HEK293 (cell line): ENCODE data around the gene RFNG.

Experiments
- CTCF ChIA-PET: fragments of 350-600 bp; formaldehyde crosslinking; extraction: SDS; loops from one replicate; lab custom pipeline; 2021; ENCODE audit warnings: antibody characterized with exemption; lab: Yijun Ruan, JAX
- POLR2A ChIA-PET: fragments of 300-600 bp; formaldehyde crosslinking; extraction: SDS; loops from one replicate; lab custom pipeline; 2020; ENCODE audit warnings: antibody characterized with exemption, inconsistent platforms; lab: Yijun Ruan, JAX
- H3K27ac ChIP-seq: fragments of 200-500 bp; sonication (Bioruptor generic); 2 replicates; pipeline ENCODE4 v1.5.1; 2014; ENCODE audit warnings: low read depth, low read length, control low read depth, inconsistent platforms; ENCODE audit errors: extremely low read depth
- H3K36me3 ChIP-seq, 2 experiments: fragments of 200-500 bp in 1 of 2; sonication (Bioruptor generic) in 1 of 2; 1 replicate in 1 of 2; 2 replicates in 1 of 2; pipeline ENCODE4 v1.5.1; 2014 to 2017; ENCODE audit warnings: inconsistent platforms in 2 of 2, low read length in 2 of 2; ENCODE audit not compliant: control insufficient read depth in 2 of 2, insufficient read depth in 1 of 2
- H3K4me1 ChIP-seq: fragments of 200-500 bp; sonication (Bioruptor generic); 2 replicates; pipeline ENCODE4 v1.5.1; 2014; ENCODE audit warnings: mild to moderate bottlenecking, low read length, inconsistent platforms; ENCODE audit not compliant: control insufficient read depth, insufficient read depth
- H3K4me3 ChIP-seq: 2 replicates; pipeline ENCODE4 v1.5.1; 2011; ENCODE audit warnings: low read depth, mild to moderate bottlenecking, control low read depth, low read length, moderate library complexity
- H3K9me3 ChIP-seq: fragments of 200-500 bp; sonication (Bioruptor generic); 2 replicates; pipeline ENCODE4 v1.5.1; 2014; ENCODE audit warnings: low read depth, low read length, inconsistent platforms; ENCODE audit not compliant: control insufficient read depth, insufficient read depth
- GLIS2 ChIP-seq: fragments of 450-650 bp; formaldehyde crosslinking; IDR thresholded peaks from 2 replicates; pipeline ENCODE4 v1.5.1; 2016; ENCODE audit warnings: missing biosample characterization, missing genetic modification characterization
- KLF8 ChIP-seq: fragments of 450-650 bp; formaldehyde crosslinking; IDR thresholded peaks from 2 replicates; pipeline ENCODE4 v1.5.1; 2016; ENCODE audit warnings: missing biosample characterization, missing genetic modification characterization
- ZFP37 ChIP-seq: fragments of 450-650 bp; formaldehyde crosslinking; IDR thresholded peaks from 2 replicates; pipeline ENCODE4 v1.5.1; 2016; ENCODE audit warnings: missing biosample characterization, missing genetic modification characterization
- ZNF146 ChIP-seq: fragments of 450-650 bp; formaldehyde crosslinking; IDR thresholded peaks from 2 replicates; pipeline ENCODE4 v1.5.1; 2016; ENCODE audit warnings: missing biosample characterization, missing genetic modification characterization
- ZNF324 ChIP-seq: fragments of 450-650 bp; formaldehyde crosslinking; IDR thresholded peaks from 2 replicates; pipeline ENCODE4 v1.5.1; 2016; ENCODE audit warnings: missing biosample characterization, missing genetic modification characterization
- ZNF514 ChIP-seq: fragments of 450-650 bp; formaldehyde crosslinking; IDR thresholded peaks from 2 replicates; pipeline ENCODE4 v1.5.1; 2016; ENCODE audit warnings: missing biosample characterization, missing genetic modification characterization
- TF ChIP-seq, protein P1 (sequence below): fragments of 450-650 bp; formaldehyde crosslinking; IDR thresholded peaks from 2 replicates; pipeline ENCODE4 v1.5.1; 2016; ENCODE audit warnings: missing biosample characterization, missing genetic modification characterization
- TF ChIP-seq, protein P2 (sequence below): fragments of 450-650 bp; formaldehyde crosslinking; IDR thresholded peaks from 2 replicates; pipeline ENCODE4 v1.5.1; 2016; ENCODE audit warnings: missing biosample characterization, missing genetic modification characterization
- TF ChIP-seq, protein P3 (sequence below): fragments of 450-650 bp; formaldehyde crosslinking; IDR thresholded peaks from 2 replicates; pipeline ENCODE4 v1.5.1; 2016; ENCODE audit warnings: missing biosample characterization, missing genetic modification characterization

RFNG gene

DNA sequence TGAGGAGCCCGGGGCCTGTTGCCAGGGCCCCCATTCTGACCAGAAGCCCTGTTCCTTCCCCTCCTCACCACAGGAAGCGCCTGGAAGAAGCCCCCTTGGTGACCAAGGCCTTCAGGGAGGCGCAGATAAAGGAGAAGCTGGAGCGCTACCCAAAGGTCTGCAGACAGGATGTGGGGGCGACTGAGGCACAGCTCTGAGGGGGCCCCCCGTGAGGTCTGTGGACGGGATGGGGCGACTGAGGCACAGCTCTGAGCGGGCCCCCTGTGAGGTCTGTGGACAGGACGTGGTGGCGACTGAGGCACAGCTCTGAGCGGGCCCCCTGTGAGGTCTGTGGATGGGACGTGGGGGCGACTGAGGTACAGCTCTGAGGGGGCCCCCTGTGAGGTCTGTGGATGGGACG, 42.2 kb downstream of the RFNG start:
- no peaks in the 10 kb centered on the region for H3K4me1 ChIP-seq
- H3K9me3 ChIP-seq: no peaks in the 10 kb centered on the region
- ChIA-PET POLR2A (interaction anchor here (1.6 kb wide), 1 partner anchor 13 kb away, joined by 3 read pairs; the partner anchor contains the start of genes CENPX and LRRC45), CTCF (interaction anchor here (1.2 to 4.7 kb wide), 2 partner anchors 11 to 50 kb away, joined by 4 to 30 read pairs; no protein-coding TSS in a partner anchor)
- peaks cover 0 to 5% of the 10 kb centered on the region in 2 experiments; a peak in 1 of 3 replicates for H3K36me3 ChIP-seq
- no peak overlapping the region for H3K4me3 ChIP-seq
- no peak for TF ChIP-seq ZNF514 (tag by site-specific recombination)
- TF ChIP-seq, protein P1, sequence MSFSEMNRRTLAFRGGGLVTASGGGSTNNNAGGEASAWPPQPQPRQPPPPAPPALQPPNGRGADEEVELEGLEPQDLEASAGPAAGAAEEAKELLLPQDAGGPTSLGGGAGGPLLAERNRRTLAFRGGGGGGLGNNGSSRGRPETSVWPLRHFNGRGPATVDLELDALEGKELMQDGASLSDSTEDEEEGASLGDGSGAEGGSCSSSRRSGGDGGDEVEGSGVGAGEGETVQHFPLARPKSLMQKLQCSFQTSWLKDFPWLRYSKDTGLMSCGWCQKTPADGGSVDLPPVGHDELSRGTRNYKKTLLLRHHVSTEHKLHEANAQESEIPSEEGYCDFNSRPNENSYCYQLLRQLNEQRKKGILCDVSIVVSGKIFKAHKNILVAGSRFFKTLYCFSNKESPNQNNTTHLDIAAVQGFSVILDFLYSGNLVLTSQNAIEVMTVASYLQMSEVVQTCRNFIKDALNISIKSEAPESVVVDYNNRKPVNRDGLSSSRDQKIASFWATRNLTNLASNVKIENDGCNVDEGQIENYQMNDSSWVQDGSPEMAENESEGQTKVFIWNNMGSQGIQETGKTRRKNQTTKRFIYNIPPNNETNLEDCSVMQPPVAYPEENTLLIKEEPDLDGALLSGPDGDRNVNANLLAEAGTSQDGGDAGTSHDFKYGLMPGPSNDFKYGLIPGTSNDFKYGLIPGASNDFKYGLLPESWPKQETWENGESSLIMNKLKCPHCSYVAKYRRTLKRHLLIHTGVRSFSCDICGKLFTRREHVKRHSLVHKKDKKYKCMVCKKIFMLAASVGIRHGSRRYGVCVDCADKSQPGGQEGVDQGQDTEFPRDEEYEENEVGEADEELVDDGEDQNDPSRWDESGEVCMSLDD (tag by site-specific recombination): no peak
- no peak overlapping the region for H3K27ac ChIP-seq

DNA sequence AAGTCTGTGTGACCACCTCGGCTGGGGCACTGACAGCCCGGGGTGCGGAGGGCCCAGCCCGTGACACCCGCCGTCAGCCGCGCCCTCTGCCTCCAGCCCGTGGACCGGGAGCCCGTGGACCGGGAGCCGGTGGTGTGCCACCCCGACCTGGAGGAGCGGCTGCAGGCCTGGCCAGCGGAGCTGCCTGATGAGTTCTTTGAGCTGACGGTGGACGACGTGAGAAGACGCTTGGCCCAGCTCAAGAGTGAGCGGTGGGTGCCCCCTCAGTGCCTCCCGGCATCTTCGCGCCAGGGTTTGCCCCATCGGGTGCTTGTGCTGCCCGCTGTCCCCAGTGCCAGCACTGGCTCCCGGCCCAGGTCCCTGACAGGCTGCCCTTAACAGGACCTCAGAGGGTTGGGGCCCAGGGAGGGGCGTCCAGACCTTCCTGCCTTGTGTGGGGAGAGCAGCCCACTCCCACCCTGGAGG, 42.6 kb downstream of the RFNG start:
- TF ChIP-seq ZNF324 (tag by site-specific recombination) (no peak), ZNF146 (tag by site-specific recombination) (no peak), KLF8 (tag by site-specific recombination) (0 out of 2 replicates have a peak, but pooled peaks have one; percentile 1)
- TF ChIP-seq, protein P2, sequence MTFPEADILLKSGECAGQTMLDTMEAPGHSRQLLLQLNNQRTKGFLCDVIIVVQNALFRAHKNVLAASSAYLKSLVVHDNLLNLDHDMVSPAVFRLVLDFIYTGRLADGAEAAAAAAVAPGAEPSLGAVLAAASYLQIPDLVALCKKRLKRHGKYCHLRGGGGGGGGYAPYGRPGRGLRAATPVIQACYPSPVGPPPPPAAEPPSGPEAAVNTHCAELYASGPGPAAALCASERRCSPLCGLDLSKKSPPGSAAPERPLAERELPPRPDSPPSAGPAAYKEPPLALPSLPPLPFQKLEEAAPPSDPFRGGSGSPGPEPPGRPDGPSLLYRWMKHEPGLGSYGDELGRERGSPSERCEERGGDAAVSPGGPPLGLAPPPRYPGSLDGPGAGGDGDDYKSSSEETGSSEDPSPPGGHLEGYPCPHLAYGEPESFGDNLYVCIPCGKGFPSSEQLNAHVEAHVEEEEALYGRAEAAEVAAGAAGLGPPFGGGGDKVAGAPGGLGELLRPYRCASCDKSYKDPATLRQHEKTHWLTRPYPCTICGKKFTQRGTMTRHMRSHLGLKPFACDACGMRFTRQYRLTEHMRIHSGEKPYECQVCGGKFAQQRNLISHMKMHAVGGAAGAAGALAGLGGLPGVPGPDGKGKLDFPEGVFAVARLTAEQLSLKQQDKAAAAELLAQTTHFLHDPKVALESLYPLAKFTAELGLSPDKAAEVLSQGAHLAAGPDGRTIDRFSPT (tag by site-specific recombination): peak; percentile 66; the same call in 1 of the 2 replicates
- no peak overlapping the region for H3K27ac ChIP-seq
- no peaks in the 10 kb centered on the region; the same call in 1 of the 2 replicates for H3K4me1 ChIP-seq
- no peaks in the 10 kb centered on the region for H3K9me3 ChIP-seq
- CTCF ChIA-PET: interaction anchor here (0.7 to 4.7 kb wide), 4 partner anchors 12 to 50 kb away, joined by 3 to 30 read pairs (median 6); partner anchors contain the start of gene NOTUM
- H3K4me3 ChIP-seq: no peak overlapping the region
- peaks cover 0 to 5% of the 10 kb centered on the region in 2 experiments; a peak in 1 of 3 replicates for H3K36me3 ChIP-seq
- POLR2A ChIA-PET: no interaction called here

DNA sequence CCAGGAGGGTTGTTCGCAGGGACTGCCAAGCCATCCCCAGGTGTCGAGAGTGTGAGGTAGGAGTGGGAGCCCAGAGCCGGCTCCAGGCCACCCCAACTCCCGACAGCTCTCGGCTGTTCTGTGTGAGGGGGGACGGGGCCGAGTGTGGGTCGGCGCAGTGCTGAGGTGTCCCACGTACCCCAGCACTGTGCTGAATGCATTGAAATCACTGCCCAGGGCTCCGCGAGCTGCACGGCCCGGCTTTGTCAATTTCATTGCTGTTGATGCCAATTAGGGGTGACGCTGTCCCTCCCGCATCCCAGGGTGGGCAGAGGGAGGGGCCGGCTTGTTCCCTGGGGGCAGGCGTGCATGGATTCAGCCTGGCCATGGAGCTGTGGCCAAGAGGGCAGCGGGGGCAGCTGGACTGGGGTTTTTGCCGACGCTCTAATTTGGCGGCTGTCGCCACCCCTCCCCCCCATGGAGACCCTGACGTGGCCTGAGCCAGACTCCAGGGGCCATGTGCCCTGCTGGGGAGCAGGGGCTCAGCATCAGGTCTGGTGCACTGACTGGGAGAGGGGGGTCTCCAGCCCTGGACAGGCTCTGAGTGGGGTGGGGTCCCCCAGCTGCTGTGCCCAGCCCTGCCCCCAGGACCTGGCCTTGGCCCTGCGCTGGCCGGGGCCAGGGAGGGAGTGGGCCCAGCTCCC, 43.2 kb downstream of the RFNG start:
- CTCF ChIA-PET: interaction anchor here (0.7 to 4.7 kb wide), 3 partner anchors 12 to 49 kb away, joined by 3 to 30 read pairs (median 8); partner anchors contain the start of gene NOTUM
- POLR2A ChIA-PET: interaction anchor here (1.0 kb wide), 1 partner anchor 11 kb away, joined by 3 read pairs; no protein-coding TSS in a partner anchor
- no peak overlapping the region for H3K4me3 ChIP-seq

More for the DNA sequence above, 43.2 kb downstream of the RFNG start:
- Histone ChIP-seq H3K9me3 (no peaks in the 10 kb centered on the region), H3K27ac (no peak overlapping the region), H3K4me1 (peaks cover 4% of the 10 kb centered on the region; the same call in 1 of the 2 replicates), H3K36me3 (peaks cover 0 to 5% of the 10 kb centered on the region in 2 experiments; a peak in 1 of 3 replicates)
- TF ChIP-seq, protein P3, sequence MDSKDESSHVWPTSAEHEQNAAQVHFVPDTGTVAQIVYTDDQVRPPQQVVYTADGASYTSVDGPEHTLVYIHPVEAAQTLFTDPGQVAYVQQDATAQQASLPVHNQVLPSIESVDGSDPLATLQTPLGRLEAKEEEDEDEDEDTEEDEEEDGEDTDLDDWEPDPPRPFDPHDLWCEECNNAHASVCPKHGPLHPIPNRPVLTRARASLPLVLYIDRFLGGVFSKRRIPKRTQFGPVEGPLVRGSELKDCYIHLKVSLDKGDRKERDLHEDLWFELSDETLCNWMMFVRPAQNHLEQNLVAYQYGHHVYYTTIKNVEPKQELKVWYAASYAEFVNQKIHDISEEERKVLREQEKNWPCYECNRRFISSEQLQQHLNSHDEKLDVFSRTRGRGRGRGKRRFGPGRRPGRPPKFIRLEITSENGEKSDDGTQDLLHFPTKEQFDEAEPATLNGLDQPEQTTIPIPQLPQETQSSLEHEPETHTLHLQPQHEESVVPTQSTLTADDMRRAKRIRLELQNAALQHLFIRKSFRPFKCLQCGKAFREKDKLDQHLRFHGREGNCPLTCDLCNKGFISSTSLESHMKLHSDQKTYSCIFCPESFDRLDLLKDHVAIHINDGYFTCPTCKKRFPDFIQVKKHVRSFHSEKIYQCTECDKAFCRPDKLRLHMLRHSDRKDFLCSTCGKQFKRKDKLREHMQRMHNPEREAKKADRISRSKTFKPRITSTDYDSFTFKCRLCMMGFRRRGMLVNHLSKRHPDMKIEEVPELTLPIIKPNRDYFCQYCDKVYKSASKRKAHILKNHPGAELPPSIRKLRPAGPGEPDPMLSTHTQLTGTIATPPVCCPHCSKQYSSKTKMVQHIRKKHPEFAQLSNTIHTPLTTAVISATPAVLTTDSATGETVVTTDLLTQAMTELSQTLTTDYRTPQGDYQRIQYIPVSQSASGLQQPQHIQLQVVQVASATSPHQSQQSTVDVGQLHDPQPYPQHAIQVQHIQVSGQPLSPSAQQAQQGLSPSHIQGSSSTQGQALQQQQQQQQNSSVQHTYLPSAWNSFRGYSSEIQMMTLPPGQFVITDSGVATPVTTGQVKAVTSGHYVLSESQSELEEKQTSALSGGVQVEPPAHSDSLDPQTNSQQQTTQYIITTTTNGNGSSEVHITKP (tag by site-specific recombination): 0 out of 2 replicates have a peak, but pooled peaks have one; percentile 25
- no peak for TF ChIP-seq ZFP37
- 0 out of 2 replicates have a peak, but pooled peaks have one; percentile 10 for TF ChIP-seq KLF8 (tag by site-specific recombination)
- TF ChIP-seq GLIS2 (tag by site-specific recombination): peak; percentile 13; the same call in 1 of the 2 replicates
